AG09309 (cell line): Measurements from ENCODE around the gene LGALS3.

ENCODE experiments used
- DNase-seq: peaks from one replicate; pipeline ENCODE4 v3.0.0-alpha.2; 2010; ENCODE audit warnings: low read depth
- H3K4me3 ChIP-seq: 2 replicates; pipeline ENCODE4 v1.5.1; 2011; ENCODE audit warnings: mild to moderate bottlenecking, low read depth, low read length, moderate library complexity; ENCODE audit not compliant: control insufficient read depth
- CTCF ChIP-seq: IDR thresholded peaks from 2 replicates; pipeline ENCODE4 v1.5.1; 2011; ENCODE audit warnings: mild to moderate bottlenecking, low read depth, low read length, inconsistent platforms; ENCODE audit not compliant: insufficient read depth, control insufficient read depth; ENCODE audit errors: missing control alignments

The LGALS3 gene

GRCh38 chr14:55151601-55152000 is 22.5 kb downstream of the LGALS3 start:
- no peak for TF ChIP-seq CTCF
- DNase-seq = no peak
- H3K4me3 ChIP-seq = no peak overlapping the region

GRCh38 chr14:55152052-55152753 is 23.2 kb downstream of the LGALS3 start:
- H3K4me3 ChIP-seq = no peak overlapping the region
- TF ChIP-seq CTCF = no peak
- no peak for DNase-seq

- DNase-seq = no peak
- no peak for TF ChIP-seq CTCF
These were observed 24.9 kb downstream of the LGALS3 start for GRCh38 chr14:55153951-55154350.

GRCh38 chr14:55157080-55157479 is 28.0 kb downstream of the LGALS3 start:
- H3K4me3 ChIP-seq = no peak overlapping the region
- no peak for DNase-seq
- no peak for TF ChIP-seq CTCF

More at GRCh38 chr14:55153951-55154350, 24.9 kb downstream of the LGALS3 start:
- H3K4me3 ChIP-seq = no peak overlapping the region

- TF ChIP-seq CTCF = no peak
- H3K4me3 ChIP-seq = no peak overlapping the region
- DNase-seq = no peak
These were observed 29.4 kb downstream of the LGALS3 start for GRCh38 chr14:55158412-55158811.

- peak; percentile 41 for TF ChIP-seq CTCF
- no peak overlapping the region for H3K4me3 ChIP-seq
- peak; percentile 21 for DNase-seq
These were observed 31.9 kb downstream of the LGALS3 start for GRCh38 chr14:55160989-55161388.
